ENCODE data around the gene NUP210L.

The NUP210L gene

GRCh38 chr1:153951801-153952200 is 203.1 kb downstream of the NUP210L start:
- no peak overlapping the region for H3K4me3 ChIP-seq (ENCODE audit: control insufficient read depth in 1 of 7, extremely low read depth in 1 of 7, insufficient read depth in 4 of 7, low read depth in 2 of 7, low read length in 6 of 7)
- 100% methylated on average over 1 of the region's 2 CpGs for WGBS (ENCODE audit: insufficient coverage)
- ChIA-PET POLR2A (no interaction called here), CTCF (no interaction called here)
- H3K27me3 ChIP-seq (replicated peaks in 2 of 5; ENCODE audit: control insufficient read depth in 4 of 5, insufficient read depth in 5 of 5, low read length in 4 of 5) = no peaks in the 10 kb centered on the region
- H3K36me3 ChIP-seq (ENCODE audit: control insufficient read depth in 4 of 4, insufficient read depth in 4 of 4, low read length in 3 of 4) = peaks cover 14 to 75% (median 58%) of the 10 kb centered on the region in 4 experiments
- DNase-seq = no peak
- H3K4me1 ChIP-seq (ENCODE audit: control extremely low read depth in 1 of 4, control insufficient read depth in 4 of 4, insufficient read depth in 4 of 4, low read length in 3 of 4) = peaks cover 4 to 23% (median 22%) of the 10 kb centered on the region in 4 experiments
- H3K9me3 ChIP-seq (ENCODE audit: control extremely low read depth in 1 of 5, control insufficient read depth in 4 of 5, insufficient read depth in 2 of 5, low read depth in 1 of 5, low read length in 4 of 5) = no peaks in the 10 kb centered on the region
- H3K27ac ChIP-seq (ENCODE audit: insufficient read depth in 1 of 2, low read depth in 1 of 2, low read length in 2 of 2, poor library complexity in 1 of 2, severe bottlenecking in 2 of 2) = no peak overlapping the region

GRCh38 chr1:153951183-153951582 is 203.7 kb downstream of the NUP210L start:
- POLR2A ChIA-PET = no interaction called here
- Histone ChIP-seq H3K4me1 (ENCODE audit: control extremely low read depth in 1 of 4, control insufficient read depth in 4 of 4, insufficient read depth in 4 of 4, low read length in 3 of 4) (peaks cover 0 to 19% (median 18%) of the 10 kb centered on the region in 4 experiments), H3K4me3 (ENCODE audit: control insufficient read depth in 1 of 7, extremely low read depth in 1 of 7, insufficient read depth in 4 of 7, low read depth in 2 of 7, low read length in 6 of 7) (no peak overlapping the region), H3K27ac (ENCODE audit: insufficient read depth in 1 of 2, low read depth in 1 of 2, low read length in 2 of 2, poor library complexity in 1 of 2, severe bottlenecking in 2 of 2) (no peak overlapping the region), H3K27me3 (replicated peaks in 2 of 5; ENCODE audit: control insufficient read depth in 4 of 5, insufficient read depth in 5 of 5, low read length in 4 of 5) (no peaks in the 10 kb centered on the region), H3K9me3 (ENCODE audit: control extremely low read depth in 1 of 5, control insufficient read depth in 4 of 5, insufficient read depth in 2 of 5, low read depth in 1 of 5, low read length in 4 of 5) (no peaks in the 10 kb centered on the region), H3K36me3 (ENCODE audit: control insufficient read depth in 4 of 4, insufficient read depth in 4 of 4, low read length in 3 of 4) (peaks cover 14 to 75% (median 58%) of the 10 kb centered on the region in 4 experiments)
- 98% methylated on average over 11 of the region's 11 CpGs for WGBS (ENCODE audit: insufficient coverage)
- CTCF ChIA-PET = interaction anchor here (1.0 to 1.5 kb wide), 2 partner anchors 27 to 125 kb away, joined by 3 read pairs; no protein-coding TSS in a partner anchor
- no peak for DNase-seq

- Histone ChIP-seq H3K27me3 (replicated peaks in 2 of 5; ENCODE audit: control insufficient read depth in 4 of 5, insufficient read depth in 5 of 5, low read length in 4 of 5) (no peaks in the 10 kb centered on the region), H3K4me1 (ENCODE audit: control extremely low read depth in 1 of 4, control insufficient read depth in 4 of 4, insufficient read depth in 4 of 4, low read length in 3 of 4) (peaks cover 4 to 33% (median 30%) of the 10 kb centered on the region in 4 experiments), H3K4me3 (ENCODE audit: control insufficient read depth in 1 of 7, extremely low read depth in 1 of 7, insufficient read depth in 4 of 7, low read depth in 2 of 7, low read length in 6 of 7) (peak within 1 kb of the TSS; percentile 71 to 92 (median 83)), H3K27ac (ENCODE audit: insufficient read depth in 1 of 2, low read depth in 1 of 2, low read length in 2 of 2, poor library complexity in 1 of 2, severe bottlenecking in 2 of 2) (peak within 1 kb of the TSS; percentile 83 to 91), H3K36me3 (ENCODE audit: control insufficient read depth in 4 of 4, insufficient read depth in 4 of 4, low read length in 3 of 4) (peaks cover 10 to 66% (median 50%) of the 10 kb centered on the region in 4 experiments), H3K9me3 (ENCODE audit: control extremely low read depth in 1 of 5, control insufficient read depth in 4 of 5, insufficient read depth in 2 of 5, low read depth in 1 of 5, low read length in 4 of 5) (no peaks in the 10 kb centered on the region)
- POLR2A ChIA-PET = interaction anchor here (0.6 to 3.8 kb wide), 11 partner anchors 11 to 275 kb away, joined by 3 to 26 read pairs (median 5); partner anchors contain the start of genes CREB3L4, CRTC2, GATAD2B and JTB
- DNase-seq = peak; percentile 77 to 88 (median 87)
- 20% methylated on average over 15 of the region's 28 CpGs for WGBS (ENCODE audit: insufficient coverage)
- CTCF ChIA-PET = interaction anchor here (0.9 to 5.1 kb wide), 13 partner anchors 9 to 150 kb away, joined by 3 to 52 read pairs (median 8); partner anchors contain the start of genes CREB3L4, CRTC2, GATAD2B and JTB
Measured at GRCh38 chr1:153946622-153947241, 208.1 kb downstream of the NUP210L start, which contains the start of gene DENND4B. Gene DENND4B (minus strand): TSS chr1:153946718. CDS start chr1:153944374, 2,344 bp downstream.

- Histone ChIP-seq H3K4me1 (ENCODE audit: control extremely low read depth in 1 of 4, control insufficient read depth in 4 of 4, insufficient read depth in 4 of 4, low read length in 3 of 4) (peaks cover 4 to 33% (median 30%) of the 10 kb centered on the region in 4 experiments), H3K9me3 (ENCODE audit: control extremely low read depth in 1 of 5, control insufficient read depth in 4 of 5, insufficient read depth in 2 of 5, low read depth in 1 of 5, low read length in 4 of 5) (no peaks in the 10 kb centered on the region), H3K27ac (ENCODE audit: insufficient read depth in 1 of 2, low read depth in 1 of 2, low read length in 2 of 2, poor library complexity in 1 of 2, severe bottlenecking in 2 of 2) (peak overlapping the region; percentile 83 to 91), H3K36me3 (ENCODE audit: control insufficient read depth in 4 of 4, insufficient read depth in 4 of 4, low read length in 3 of 4) (peaks cover 8 to 66% (median 50%) of the 10 kb centered on the region in 4 experiments), H3K27me3 (replicated peaks in 2 of 5; ENCODE audit: control insufficient read depth in 4 of 5, insufficient read depth in 5 of 5, low read length in 4 of 5) (no peaks in the 10 kb centered on the region), H3K4me3 (ENCODE audit: control insufficient read depth in 1 of 7, extremely low read depth in 1 of 7, insufficient read depth in 4 of 7, low read depth in 2 of 7, low read length in 6 of 7) (peak overlapping the region; percentile 71 to 92 (median 83))
- WGBS (ENCODE audit: insufficient coverage) = 0% methylated on average over 68 of the region's 95 CpGs
- DNase-seq = peak; percentile 89 to 97 (median 95)
- CTCF ChIA-PET = interaction anchor here (0.9 to 5.1 kb wide), 14 partner anchors 9 to 154 kb away, joined by 3 to 52 read pairs (median 8); partner anchors contain the start of genes CREB3L4, CRTC2, GATAD2B and JTB
- POLR2A ChIA-PET = interaction anchor here (0.6 to 3.8 kb wide), 12 partner anchors 12 to 124 kb away, joined by 3 to 26 read pairs (median 5); partner anchors contain the start of genes CREB3L4, CRTC2, GATAD2B and JTB
Measured at GRCh38 chr1:153945795-153946621, 208.9 kb downstream of the NUP210L start.

- ChIA-PET CTCF (interaction anchor here (0.7 to 5.1 kb wide), 18 partner anchors 8 to 316 kb away, joined by 3 to 52 read pairs (median 6); partner anchors contain the start of genes CREB3L4, CRTC2, GATAD2B and SLC39A1), POLR2A (interaction anchor here (0.6 to 3.8 kb wide), 14 partner anchors 12 to 1295 kb away, joined by 3 to 26 read pairs (median 4); partner anchors contain the start of genes CREB3L4, CRTC2, GATAD2B and JTB)
- Histone ChIP-seq H3K27ac (ENCODE audit: insufficient read depth in 1 of 2, low read depth in 1 of 2, low read length in 2 of 2, poor library complexity in 1 of 2, severe bottlenecking in 2 of 2) (peak overlapping the region; percentile 83 to 91), H3K4me1 (ENCODE audit: control extremely low read depth in 1 of 4, control insufficient read depth in 4 of 4, insufficient read depth in 4 of 4, low read length in 3 of 4) (peaks cover 4 to 33% (median 30%) of the 10 kb centered on the region in 4 experiments), H3K36me3 (ENCODE audit: control insufficient read depth in 4 of 4, insufficient read depth in 4 of 4, low read length in 3 of 4) (peaks cover 8 to 66% (median 53%) of the 10 kb centered on the region in 4 experiments), H3K4me3 (ENCODE audit: control insufficient read depth in 1 of 7, extremely low read depth in 1 of 7, insufficient read depth in 4 of 7, low read depth in 2 of 7, low read length in 6 of 7) (peak overlapping the region; percentile 71 to 92 (median 83)), H3K9me3 (ENCODE audit: control extremely low read depth in 1 of 5, control insufficient read depth in 4 of 5, insufficient read depth in 2 of 5, low read depth in 1 of 5, low read length in 4 of 5) (no peaks in the 10 kb centered on the region), H3K27me3 (replicated peaks in 2 of 5; ENCODE audit: control insufficient read depth in 4 of 5, insufficient read depth in 5 of 5, low read length in 4 of 5) (no peaks in the 10 kb centered on the region)
- 0% methylated on average over 8 of the region's 12 CpGs for WGBS (ENCODE audit: insufficient coverage)
- DNase-seq = peak; percentile 82 to 96 (median 93)
Measured at GRCh38 chr1:153945131-153945794, 209.6 kb downstream of the NUP210L start.

GRCh38 chr1:153944827-153945117 is 210.1 kb downstream of the NUP210L start:
- Histone ChIP-seq H3K27me3 (replicated peaks in 2 of 5; ENCODE audit: control insufficient read depth in 4 of 5, insufficient read depth in 5 of 5, low read length in 4 of 5) (no peaks in the 10 kb centered on the region), H3K4me3 (ENCODE audit: control insufficient read depth in 1 of 7, extremely low read depth in 1 of 7, insufficient read depth in 4 of 7, low read depth in 2 of 7, low read length in 6 of 7) (peak overlapping the region; percentile 71 to 92 (median 83)), H3K27ac (ENCODE audit: insufficient read depth in 1 of 2, low read depth in 1 of 2, low read length in 2 of 2, poor library complexity in 1 of 2, severe bottlenecking in 2 of 2) (peak overlapping the region; percentile 83 to 91), H3K9me3 (ENCODE audit: control extremely low read depth in 1 of 5, control insufficient read depth in 4 of 5, insufficient read depth in 2 of 5, low read depth in 1 of 5, low read length in 4 of 5) (no peaks in the 10 kb centered on the region), H3K36me3 (ENCODE audit: control insufficient read depth in 4 of 4, insufficient read depth in 4 of 4, low read length in 3 of 4) (peaks cover 7 to 66% (median 53%) of the 10 kb centered on the region in 4 experiments), H3K4me1 (ENCODE audit: control extremely low read depth in 1 of 4, control insufficient read depth in 4 of 4, insufficient read depth in 4 of 4, low read length in 3 of 4) (peaks cover 4 to 33% (median 30%) of the 10 kb centered on the region in 4 experiments)
- DNase-seq = no peak
- CTCF ChIA-PET = interaction anchor here (0.7 to 5.1 kb wide), 16 partner anchors 8 to 316 kb away, joined by 3 to 52 read pairs (median 5); partner anchors contain the start of genes CREB3L4, CRTC2 and GATAD2B
- POLR2A ChIA-PET = interaction anchor here (0.6 to 3.8 kb wide), 11 partner anchors 12 to 1295 kb away, joined by 3 to 26 read pairs (median 4); partner anchors contain the start of genes CREB3L4, GATAD2B, RAB13 and SLC39A1
- whole genome bisulfite sequencing (ENCODE audit: insufficient coverage) = 5% methylated on average over 2 of the region's 3 CpGs

Measured in common myeloid progenitor, CD34-positive (primary cell).